H1 (cell line): ENCODE measurements around the gene THBS3. TPM values are rescaled to one million over a fixed set of nuclear protein-coding genes. Genes with fewer than 3 reads are reported as not detected.
A peak's percentile ranks its signal among the peaks of the same experiment; 100 is the strongest.

Source experiments
- CTCF ChIA-PET: fragments of 300-600 bp; sonication (Branson Sonifier 250); formaldehyde crosslinking; loops from one replicate; lab custom pipeline; 2021; ENCODE audit not compliant: partially characterized antibody; lab: Charles Lee
- POLR2A ChIA-PET: fragments of 300-600 bp; sonication (Branson Sonifier 250); formaldehyde crosslinking; loops from one replicate; lab custom pipeline; 2021; ENCODE audit warnings: inconsistent platforms; ENCODE audit not compliant: partially characterized antibody; lab: Charles Lee
- DNase-seq, 2 experiments: peaks; one replicate each; pipeline versions ENCODE4 v3.0.0 to v3.0.0-alpha.2; 2010 to 2022; ENCODE audit warnings: low spot score in 2 of 2, low read depth in 1 of 2, mixed read lengths in 1 of 2
- FAIRE-seq: peaks from 2 replicates; lab custom pipeline; 2011; peaks lifted over from hg19 to GRCh38; lab: Jason Lieb, UNC
- H2AFZ ChIP-seq: 2 replicates; pipeline ENCODE4 v1.8.1; 2012; ENCODE audit warnings: low read length, inconsistent platforms
- H2AK5ac ChIP-seq: 2 replicates; pipeline ENCODE4 v1.6.1; 2013; ENCODE audit warnings: low read depth, low read length
- H2BK120ac ChIP-seq: replicated peaks from 2 replicates; pipeline ENCODE3; 2013; ENCODE audit warnings: low read depth, low read length, inconsistent platforms
- H2BK12ac ChIP-seq: 2 replicates; pipeline ENCODE4 v1.6.1; 2013; ENCODE audit warnings: low read depth, low read length
- H2BK15ac ChIP-seq: 2 replicates; pipeline ENCODE4 v1.6.1; 2013; ENCODE audit warnings: low read length
- H2BK20ac ChIP-seq: 2 replicates; pipeline ENCODE4 v1.6.1; 2013; ENCODE audit warnings: low read length
- H2BK5ac ChIP-seq: 2 replicates; pipeline ENCODE4 v1.6.1; 2013; ENCODE audit warnings: low read depth, low read length
- H3K14ac ChIP-seq: 2 replicates; pipeline ENCODE4 v1.6.1; 2013; ENCODE audit warnings: inconsistent platforms; ENCODE audit not compliant: insufficient read length
- H3K18ac ChIP-seq: 2 replicates; pipeline ENCODE4 v1.6.1; 2013; ENCODE audit warnings: low read length; ENCODE audit errors: extremely low read depth
- H3K23ac ChIP-seq: 2 replicates; pipeline ENCODE4 v1.6.1; 2013; ENCODE audit warnings: inconsistent platforms; ENCODE audit not compliant: insufficient read length
- H3K23me2 ChIP-seq: 2 replicates; pipeline ENCODE4 v1.6.1; 2013; ENCODE audit warnings: low read depth, low read length
- H3K27ac ChIP-seq: 2 replicates; pipeline ENCODE4 v1.6.1; 2011; ENCODE audit warnings: low read depth, low read length, inconsistent platforms
- H3K27me3 ChIP-seq, 4 experiments: replicated peaks in 1 of 4; 1 replicate in 1 of 4; 2 replicates in 3 of 4; pipeline versions ENCODE4 v1.6.1 to v1.8.1; 2011 to 2013; ENCODE audit warnings: low read length in 3 of 4, mild to moderate bottlenecking in 3 of 4, inconsistent platforms in 2 of 4, mixed read lengths in 2 of 4, moderate library complexity in 1 of 4; ENCODE audit not compliant: control insufficient read depth in 3 of 4, insufficient read depth in 3 of 4; ENCODE audit errors: extremely low read depth in 1 of 4
- H3K36me3 ChIP-seq, 4 experiments: 2 replicates each; pipeline versions ENCODE4 v1.6.1 to v1.8.1; 2011 to 2013; ENCODE audit warnings: mild to moderate bottlenecking in 4 of 4, low read length in 3 of 4, moderate library complexity in 2 of 4, control low read depth in 1 of 4, inconsistent platforms in 1 of 4; ENCODE audit not compliant: insufficient read depth in 4 of 4, control insufficient read depth in 2 of 4
- H3K4ac ChIP-seq: replicated peaks from 2 replicates; pipeline ENCODE3; 2013; ENCODE audit warnings: low read length, low read depth, mixed read lengths, inconsistent platforms; ENCODE audit not compliant: insufficient read length
- H3K4me1 ChIP-seq, 4 experiments: replicated peaks in 1 of 4; 1 replicate in 1 of 4; 2 replicates in 3 of 4; pipeline versions ENCODE4 v1.6.1 to v1.8.1; 2011 to 2013; ENCODE audit warnings: low read length in 3 of 4, inconsistent platforms in 2 of 4, mixed read lengths in 1 of 4; ENCODE audit not compliant: insufficient read depth in 4 of 4, control insufficient read depth in 3 of 4
- H3K4me2 ChIP-seq, 2 experiments: 2 replicates each; pipeline versions ENCODE4 v1.6.1 to v1.8.1; 2011 to 2013; ENCODE audit warnings: low read depth in 2 of 2, low read length in 2 of 2, control low read depth in 1 of 2, inconsistent platforms in 1 of 2, mild to moderate bottlenecking in 1 of 2; ENCODE audit not compliant: insufficient read depth in 1 of 2
- H3K4me3 ChIP-seq, 4 experiments: fragments of 200-600, 300-600 bp in 1 of 4; sonication (generic), shearing (Covaris generic), sonication (Bioruptor Twin) in 1 of 4; 2 replicates each; pipeline versions ENCODE4 v1.5.1 to v1.8.1; 2011 to 2016; ENCODE audit warnings: low read length in 4 of 4, low read depth in 3 of 4, control low read depth in 2 of 4, inconsistent platforms in 2 of 4, mild to moderate bottlenecking in 2 of 4, mixed read lengths in 1 of 4, moderate library complexity in 1 of 4; ENCODE audit not compliant: insufficient read depth in 2 of 4; ENCODE audit errors: extremely low read depth in 1 of 4
- H3K56ac ChIP-seq: replicated peaks from 2 replicates; pipeline ENCODE3; 2013; ENCODE audit warnings: low read depth, mild to moderate bottlenecking, mixed read lengths, low read length, inconsistent platforms; ENCODE audit not compliant: insufficient read length
- H3K79me1 ChIP-seq: 2 replicates; pipeline ENCODE4 v1.6.1; 2013; ENCODE audit warnings: low read depth, low read length, control low read depth
- H3K79me2 ChIP-seq, 2 experiments: 2 replicates each; pipeline versions ENCODE4 v1.6.1 to v1.8.1; 2012 to 2013; ENCODE audit warnings: low read length in 2 of 2, mild to moderate bottlenecking in 2 of 2, inconsistent platforms in 1 of 2; ENCODE audit not compliant: insufficient read depth in 2 of 2, control insufficient read depth in 1 of 2
- H3K9ac ChIP-seq, 4 experiments: replicated peaks in 1 of 4; 1 replicate in 1 of 4; 2 replicates in 3 of 4; pipeline versions ENCODE4 v1.6.1 to v1.8.1; 2011 to 2013; ENCODE audit warnings: low read depth in 3 of 4, low read length in 3 of 4, control low read depth in 2 of 4, mild to moderate bottlenecking in 2 of 4, moderate library complexity in 2 of 4, inconsistent platforms in 1 of 4; ENCODE audit errors: extremely low read depth in 1 of 4
- H3K9me3 ChIP-seq, 2 experiments: 2 replicates each; pipeline versions ENCODE4 v1.6.1 to v1.8.1; 2012 to 2013; ENCODE audit warnings: mild to moderate bottlenecking in 2 of 2, moderate library complexity in 2 of 2, control low read depth in 1 of 2, inconsistent platforms in 1 of 2, low read depth in 1 of 2, low read length in 1 of 2, mixed read lengths in 1 of 2; ENCODE audit not compliant: insufficient read depth in 2 of 2
- H4K20me1 ChIP-seq, 2 experiments: replicated peaks in 1 of 2; 2 replicates each; pipeline versions ENCODE3 to v1.8.1; 2011 to 2013; ENCODE audit warnings: inconsistent platforms in 2 of 2, low read length in 2 of 2, mild to moderate bottlenecking in 1 of 2; ENCODE audit not compliant: insufficient read depth in 2 of 2, control insufficient read depth in 1 of 2
- H4K5ac ChIP-seq: 2 replicates; pipeline ENCODE4 v1.6.1; 2013; ENCODE audit warnings: low read length, low read depth, mixed read lengths, inconsistent platforms; ENCODE audit not compliant: insufficient read length
- H4K8ac ChIP-seq: 2 replicates; pipeline ENCODE4 v1.8.0; 2013; ENCODE audit warnings: mild to moderate bottlenecking, moderate library complexity, low read length, inconsistent platforms; ENCODE audit not compliant: insufficient read depth; ENCODE audit errors: extremely low read depth
- H4K91ac ChIP-seq: replicated peaks from 2 replicates; pipeline ENCODE3; 2013; ENCODE audit warnings: low read length, mixed read lengths, inconsistent platforms; ENCODE audit not compliant: insufficient read length
- CBX5 ChIP-seq: fragments of 300-800, 300-1000 bp; sonication (generic); IDR thresholded peaks from 2 replicates; pipeline ENCODE4 v1.7.1; 2016; ENCODE audit warnings: antibody characterized with exemption, low read length, low read depth
- NRF1 ChIP-seq: IDR thresholded peaks from 2 replicates; pipeline ENCODE4 v1.6.1; 2011; ENCODE audit warnings: mild to moderate bottlenecking, low read depth, low read length, improper control_type of control experiment
- RAD21 ChIP-seq, 2 experiments: IDR thresholded peaks in 1 of 2; conservative IDR thresholded peaks in 1 of 2; 2 replicates each; pipeline ENCODE4 v1.6.1; 2011; ENCODE audit warnings: low read depth in 2 of 2, low read length in 2 of 2, improper control_type of control experiment in 1 of 2, inconsistent platforms in 1 of 2, mild to moderate bottlenecking in 1 of 2, moderate library complexity in 1 of 2
- TAF7 ChIP-seq: optimal IDR thresholded peaks from 2 replicates; pipeline ENCODE3; 2011; ENCODE audit warnings: low read depth, mild to moderate bottlenecking, inconsistent platforms, low read length, moderate library complexity, borderline replicate concordance
- WGBS, 2 experiments: shearing (Covaris generic) in 1 of 2; methylation state at CpG; one replicate each; pipeline versions ENCODE4 v1.1.6 to v1.1.7; 2013 to 2015; ENCODE audit warnings: low lambda C conversion rate in 2 of 2, mixed read lengths in 2 of 2, inconsistent platforms in 1 of 2, low coverage in 1 of 2, missing lambda C conversion rate in 1 of 2; ENCODE audit not compliant: insufficient replicate concordance in 2 of 2, insufficient coverage in 1 of 2, insufficient read length in 1 of 2; ENCODE audit errors: extremely low coverage in 1 of 2, missing lambda C conversion rate in 1 of 2; 5-methylcytosine and 5-hydroxymethylcytosine counted together
- polyA plus RNA-seq, 7 experiments: library from polyadenylated mRNA; depleted of rRNA in 3 of 7; stranded (reverse) in 5 of 7; unstranded in 2 of 7; fragments of >200 nt in 5 of 7; fragments of 200-250 nt in 2 of 7; gene quantifications; 1 replicate in 5 of 7; 2 replicates in 1 of 7; 4 replicates in 1 of 7; pipeline versions ENCODE4 v1.2.1 to v1.2.3, GENCODE V29; 2011 to 2013; ENCODE audit warnings: missing spikeins in 2 of 7, mixed read lengths in 2 of 7
- total RNA-seq: library from RNA; stranded (reverse); fragmentation: NEBNext Ultra II Directional; extraction: Animal tissue kit (Norgen Biotek cat#: 25700); gene quantifications from 2 replicates; pipeline ENCODE4 v1.2.1, GENCODE V29; 2021
- TF ChIP-seq, protein P1 (sequence below), 3 experiments: IDR thresholded peaks; 1 replicate in 2 of 3; 2 replicates in 1 of 3; pipeline versions ENCODE4 v1.5.1 to v1.6.1; 2011; ENCODE audit warnings: low read length in 3 of 3, mild to moderate bottlenecking in 3 of 3, inconsistent platforms in 2 of 3, low read depth in 1 of 3, moderate library complexity in 1 of 3; ENCODE audit not compliant: insufficient read depth in 1 of 3; ENCODE audit errors: control extremely low read depth in 1 of 3

Gene THBS3
- total and polyA plus RNA-seq, 2 of the 8 experiments (the other 6 are each of a cell fraction or from before 2014, with no cell fraction given) = 3.0 to 3.5 TPM

DNA sequence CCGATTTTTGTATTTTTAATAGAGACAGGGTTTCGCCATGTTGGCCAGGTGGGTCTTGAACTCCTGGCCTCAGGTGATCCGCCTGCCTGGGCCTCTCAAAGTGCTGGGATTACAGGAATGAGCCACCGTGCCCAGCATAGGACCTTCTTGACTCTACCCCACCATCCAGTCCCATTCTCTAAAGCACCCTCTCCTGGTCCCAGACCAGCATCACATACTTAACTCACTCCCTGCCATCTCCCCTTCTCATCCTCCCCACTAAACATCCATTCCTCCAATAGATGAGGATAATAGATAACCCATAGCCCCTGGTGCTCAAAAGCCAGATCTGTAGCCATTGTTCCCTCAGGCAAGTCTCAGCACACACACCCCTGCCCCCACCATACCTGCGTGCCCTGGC, 45.5 kb upstream of the THBS3 start:
- Histone ChIP-seq H3K27ac (no peak overlapping the region), H2BK120ac (no peak overlapping the region), H3K23ac (no peak overlapping the region), H3K18ac (no peak overlapping the region), H4K20me1 (peaks cover 0 to 9% of the 10 kb centered on the region in 2 experiments), H2AFZ (no peak overlapping the region), H2BK5ac (no peak overlapping the region), H3K79me1 (no peaks in the 10 kb centered on the region), H3K27me3 (no peaks in the 10 kb centered on the region), H4K5ac (no peak overlapping the region), H3K79me2 (0 out of 4 replicates have a peak, but pooled peaks cover 0 to 3% of the 10 kb centered on the region in 2 experiments), H2BK15ac (peak overlapping the region; percentile 20; the same call in 1 of the 2 replicates), H2BK20ac (no peak overlapping the region), H3K9ac (no peak overlapping the region), H4K91ac (no peak overlapping the region), H3K9me3 (no peaks in the 10 kb centered on the region), H3K4ac (no peak overlapping the region), H3K56ac (no peak overlapping the region), H2BK12ac (no peak overlapping the region; the same call in 1 of the 2 replicates), H3K14ac (no peak overlapping the region), H3K4me2 (peak overlapping the region in 1 of 2 experiments; percentile 79; a peak in 1 of 4 replicates), H3K4me3 (no peak overlapping the region), H2AK5ac (no peak overlapping the region), H3K23me2 (peaks cover 12% of the 10 kb centered on the region; the same call in 1 of the 2 replicates), H3K4me1 (peaks cover 0 to 26% (median 16%) of the 10 kb centered on the region in 4 experiments; a peak in 6 of 7 replicates), H3K36me3 (no peaks in the 10 kb centered on the region; a peak in 1 of 8 replicates), H4K8ac (no peak overlapping the region; the same call in 1 of the 2 replicates)
- TF ChIP-seq RAD21 (IDR thresholded peaks at IDR 0.05 in 1 of 2, conservative IDR thresholded peaks at IDR 0.05 in 1 of 2; ENCODE audit: low read depth in 2 of 2, low read length in 2 of 2) (0 out of 4 replicates have a peak, but pooled peaks of 1 of the 2 experiments have one; percentile 7), NRF1 (no peak), TAF7 (no peak), CBX5 (no peak)
- TF ChIP-seq, protein P1, sequence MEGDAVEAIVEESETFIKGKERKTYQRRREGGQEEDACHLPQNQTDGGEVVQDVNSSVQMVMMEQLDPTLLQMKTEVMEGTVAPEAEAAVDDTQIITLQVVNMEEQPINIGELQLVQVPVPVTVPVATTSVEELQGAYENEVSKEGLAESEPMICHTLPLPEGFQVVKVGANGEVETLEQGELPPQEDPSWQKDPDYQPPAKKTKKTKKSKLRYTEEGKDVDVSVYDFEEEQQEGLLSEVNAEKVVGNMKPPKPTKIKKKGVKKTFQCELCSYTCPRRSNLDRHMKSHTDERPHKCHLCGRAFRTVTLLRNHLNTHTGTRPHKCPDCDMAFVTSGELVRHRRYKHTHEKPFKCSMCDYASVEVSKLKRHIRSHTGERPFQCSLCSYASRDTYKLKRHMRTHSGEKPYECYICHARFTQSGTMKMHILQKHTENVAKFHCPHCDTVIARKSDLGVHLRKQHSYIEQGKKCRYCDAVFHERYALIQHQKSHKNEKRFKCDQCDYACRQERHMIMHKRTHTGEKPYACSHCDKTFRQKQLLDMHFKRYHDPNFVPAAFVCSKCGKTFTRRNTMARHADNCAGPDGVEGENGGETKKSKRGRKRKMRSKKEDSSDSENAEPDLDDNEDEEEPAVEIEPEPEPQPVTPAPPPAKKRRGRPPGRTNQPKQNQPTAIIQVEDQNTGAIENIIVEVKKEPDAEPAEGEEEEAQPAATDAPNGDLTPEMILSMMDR (IDR thresholded peaks at IDR 0.05; ENCODE audit: control extremely low read depth in 1 of 3, insufficient read depth in 1 of 3, low read depth in 1 of 3, low read length in 3 of 3) = peak in 2 of 3 experiments; percentile 1 to 32; a peak in 3 of 4 replicates
- POLR2A ChIA-PET = interaction anchor here (0.9 to 7.1 kb wide), 4 partner anchors 8 to 69 kb away, joined by 3 to 48 read pairs (median 17); partner anchors contain the start of genes CLK2 and SCAMP3
- FAIRE-seq = no peak
- DNase-seq = no peak
- CTCF ChIA-PET = interaction anchor here (3.3 to 15.2 kb wide), 5 partner anchors 11 to 69 kb away, joined by 16 to 227 read pairs (median 21); partner anchors contain the start of genes CLK2, FDPS and RUSC1
- WGBS, 2 experiments = 85% methylated on average over 5 of the region's 5 CpGs; no CpG with 5 or more reads in 1 of the 2 experiments
